ENCODE measurements around the gene FOXL2. TPM values are rescaled to one million over a fixed set of nuclear protein-coding genes. Genes with fewer than 3 reads are reported as not detected.
A peak's percentile ranks its signal among the peaks of the same experiment; 100 is the strongest.

Gene FOXL2
- total and polyA plus RNA-seq, 2 of the 13 experiments (the other 11 are each of a cell fraction or from before 2014, with no cell fraction given): not detected

DNA sequence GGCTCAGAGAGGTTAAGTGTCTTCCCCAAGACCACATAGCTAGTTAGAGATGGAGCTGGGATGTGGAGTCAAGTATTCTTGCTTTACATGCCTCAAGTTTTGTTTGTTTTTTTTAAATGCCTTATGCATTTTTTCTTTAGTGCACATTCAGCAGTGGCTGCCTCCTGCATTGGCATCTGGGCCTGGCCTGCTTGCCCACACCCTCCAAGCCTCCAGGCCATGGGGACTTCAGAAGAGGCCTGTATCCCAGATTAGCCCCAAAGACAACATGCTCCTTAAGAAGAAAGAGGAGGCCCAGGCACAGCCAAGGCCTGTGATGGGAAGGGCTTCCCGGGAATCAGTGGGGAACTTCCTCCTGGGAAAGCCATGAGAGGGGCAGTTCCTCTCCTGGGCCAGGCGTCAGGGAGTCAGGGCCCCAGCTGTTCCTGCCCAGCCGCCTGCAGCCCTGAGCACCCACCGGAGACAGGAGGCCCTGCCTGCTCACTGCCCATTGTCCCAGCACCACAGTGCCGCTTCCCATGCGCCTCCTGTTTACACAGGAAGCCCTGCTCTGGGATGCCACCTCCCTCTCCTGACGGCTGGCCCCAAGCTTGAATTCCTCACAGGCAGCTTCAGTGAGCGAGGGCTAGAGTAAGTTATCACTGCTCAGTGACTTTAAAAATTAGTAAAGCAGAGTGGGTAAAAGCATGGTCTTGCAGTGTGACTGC is 16.1 kb upstream of the FOXL2 start:
- no peak overlapping the region for H3K4me3 ChIP-seq (replicated peaks in 1 of 3; ENCODE audit: insufficient read depth in 1 of 3, low read depth in 2 of 3, low read length in 3 of 3)
- TF ChIP-seq ZNF460 (CRISPR knock-in tag; IDR thresholded peaks at IDR 0.05; ENCODE audit: borderline replicate concordance): no peak
- TF ChIP-seq, protein P1, sequence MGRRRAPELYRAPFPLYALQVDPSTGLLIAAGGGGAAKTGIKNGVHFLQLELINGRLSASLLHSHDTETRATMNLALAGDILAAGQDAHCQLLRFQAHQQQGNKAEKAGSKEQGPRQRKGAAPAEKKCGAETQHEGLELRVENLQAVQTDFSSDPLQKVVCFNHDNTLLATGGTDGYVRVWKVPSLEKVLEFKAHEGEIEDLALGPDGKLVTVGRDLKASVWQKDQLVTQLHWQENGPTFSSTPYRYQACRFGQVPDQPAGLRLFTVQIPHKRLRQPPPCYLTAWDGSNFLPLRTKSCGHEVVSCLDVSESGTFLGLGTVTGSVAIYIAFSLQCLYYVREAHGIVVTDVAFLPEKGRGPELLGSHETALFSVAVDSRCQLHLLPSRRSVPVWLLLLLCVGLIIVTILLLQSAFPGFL (CRISPR knock-in tag; IDR thresholded peaks at IDR 0.05): no peak
- TF ChIP-seq ZNF549 (CRISPR knock-in tag; IDR thresholded peaks at IDR 0.05): no peak
- no peak for TF ChIP-seq CREM (IDR thresholded peaks at IDR 0.05)
- no peak for TF ChIP-seq CREM (CRISPR knock-in tag; IDR thresholded peaks at IDR 0.05)
- TF ChIP-seq FOXA1 (IDR thresholded peaks at IDR 0.05): no peak
- TF ChIP-seq FOXA1 (CRISPR knock-in tag; IDR thresholded peaks at IDR 0.05): peak; percentile 79
- TF ChIP-seq PHF21A (CRISPR knock-in tag; IDR thresholded peaks at IDR 0.05): 0 out of 2 replicates have a peak, but pooled peaks have one; percentile 28
- TF ChIP-seq ISX (CRISPR knock-in tag; conservative IDR thresholded peaks at IDR 0.05): no peak
- TF ChIP-seq, protein P2, sequence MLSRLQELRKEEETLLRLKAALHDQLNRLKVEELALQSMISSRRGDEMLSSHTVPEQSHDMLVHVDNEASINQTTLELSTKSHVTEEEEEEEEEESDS (CRISPR knock-in tag; IDR thresholded peaks at IDR 0.05; ENCODE audit: borderline replicate concordance): no peak
- TF ChIP-seq, protein P3, sequence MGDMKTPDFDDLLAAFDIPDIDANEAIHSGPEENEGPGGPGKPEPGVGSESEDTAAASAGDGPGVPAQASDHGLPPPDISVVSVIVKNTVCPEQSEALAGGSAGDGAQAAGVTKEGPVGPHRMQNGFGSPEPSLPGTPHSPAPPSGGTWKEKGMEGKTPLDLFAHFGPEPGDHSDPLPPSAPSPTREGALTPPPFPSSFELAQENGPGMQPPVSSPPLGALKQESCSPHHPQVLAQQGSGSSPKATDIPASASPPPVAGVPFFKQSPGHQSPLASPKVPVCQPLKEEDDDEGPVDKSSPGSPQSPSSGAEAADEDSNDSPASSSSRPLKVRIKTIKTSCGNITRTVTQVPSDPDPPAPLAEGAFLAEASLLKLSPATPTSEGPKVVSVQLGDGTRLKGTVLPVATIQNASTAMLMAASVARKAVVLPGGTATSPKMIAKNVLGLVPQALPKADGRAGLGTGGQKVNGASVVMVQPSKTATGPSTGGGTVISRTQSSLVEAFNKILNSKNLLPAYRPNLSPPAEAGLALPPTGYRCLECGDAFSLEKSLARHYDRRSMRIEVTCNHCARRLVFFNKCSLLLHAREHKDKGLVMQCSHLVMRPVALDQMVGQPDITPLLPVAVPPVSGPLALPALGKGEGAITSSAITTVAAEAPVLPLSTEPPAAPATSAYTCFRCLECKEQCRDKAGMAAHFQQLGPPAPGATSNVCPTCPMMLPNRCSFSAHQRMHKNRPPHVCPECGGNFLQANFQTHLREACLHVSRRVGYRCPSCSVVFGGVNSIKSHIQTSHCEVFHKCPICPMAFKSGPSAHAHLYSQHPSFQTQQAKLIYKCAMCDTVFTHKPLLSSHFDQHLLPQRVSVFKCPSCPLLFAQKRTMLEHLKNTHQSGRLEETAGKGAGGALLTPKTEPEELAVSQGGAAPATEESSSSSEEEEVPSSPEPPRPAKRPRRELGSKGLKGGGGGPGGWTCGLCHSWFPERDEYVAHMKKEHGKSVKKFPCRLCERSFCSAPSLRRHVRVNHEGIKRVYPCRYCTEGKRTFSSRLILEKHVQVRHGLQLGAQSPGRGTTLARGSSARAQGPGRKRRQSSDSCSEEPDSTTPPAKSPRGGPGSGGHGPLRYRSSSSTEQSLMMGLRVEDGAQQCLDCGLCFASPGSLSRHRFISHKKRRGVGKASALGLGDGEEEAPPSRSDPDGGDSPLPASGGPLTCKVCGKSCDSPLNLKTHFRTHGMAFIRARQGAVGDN (CRISPR knock-in tag; IDR thresholded peaks at IDR 0.05): 0 out of 2 replicates have a peak, but pooled peaks have one; percentile 25
- TF ChIP-seq FOXA3 (CRISPR knock-in tag; IDR thresholded peaks at IDR 0.05): peak; percentile 52; the same call in 1 of the 2 replicates
- no peak for TF ChIP-seq KDM1A (CRISPR knock-in tag; IDR thresholded peaks at IDR 0.05)
- no peak for TF ChIP-seq ZNF790 (CRISPR knock-in tag; IDR thresholded peaks at IDR 0.05; ENCODE audit: borderline replicate concordance)
- TF ChIP-seq, protein P4, sequence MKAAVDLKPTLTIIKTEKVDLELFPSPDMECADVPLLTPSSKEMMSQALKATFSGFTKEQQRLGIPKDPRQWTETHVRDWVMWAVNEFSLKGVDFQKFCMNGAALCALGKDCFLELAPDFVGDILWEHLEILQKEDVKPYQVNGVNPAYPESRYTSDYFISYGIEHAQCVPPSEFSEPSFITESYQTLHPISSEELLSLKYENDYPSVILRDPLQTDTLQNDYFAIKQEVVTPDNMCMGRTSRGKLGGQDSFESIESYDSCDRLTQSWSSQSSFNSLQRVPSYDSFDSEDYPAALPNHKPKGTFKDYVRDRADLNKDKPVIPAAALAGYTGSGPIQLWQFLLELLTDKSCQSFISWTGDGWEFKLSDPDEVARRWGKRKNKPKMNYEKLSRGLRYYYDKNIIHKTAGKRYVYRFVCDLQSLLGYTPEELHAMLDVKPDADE (CRISPR knock-in tag; IDR thresholded peaks at IDR 0.05): no peak
- ATAC-seq: peak; percentile 72
- FAIRE-seq: no peak
- H3K9ac ChIP-seq (ENCODE audit: insufficient read depth, low read depth, low read length): no peak overlapping the region
- no peak overlapping the region for H2AFZ ChIP-seq (ENCODE audit: low read length)
- H4K20me1 ChIP-seq (ENCODE audit: insufficient read depth, low read length): no peaks in the 10 kb centered on the region
- BruUV-seq (replicated peaks): no TSS peak
- H3K4me2 ChIP-seq (ENCODE audit: low read depth, low read length): no peak overlapping the region
- in situ Hi-C loops (cut with HindIII; ENCODE audit: extremely low pct_ligation_motif_present, low pct_unique_long_range_greater_than_20kb) (no loop called here), intact Hi-C loops (cut with micrococcal nuclease; ENCODE audit: unreplicated experiment) (no loop called here)
- DNase-seq (ENCODE audit: low spot score): peak; percentile 26
- H3K4me1 ChIP-seq (ENCODE audit: insufficient read depth, low read length): 0 out of 2 replicates have a peak, but pooled peaks cover 12% of the 10 kb centered on the region
- no peaks in the 10 kb centered on the region for H3K9me3 ChIP-seq (ENCODE audit: low read length)
- WGBS (ENCODE audit: low lambda C conversion rate): 13% methylated on average over 3 of the region's 8 CpGs
- CTCF ChIA-PET (ENCODE audit: low intra/inter-chr PET ratio, low total read pairs): no interaction called here
- no peaks in the 10 kb centered on the region for H3K36me3 ChIP-seq (replicated peaks in 1 of 2; ENCODE audit: control insufficient read depth in 1 of 2, insufficient read depth in 2 of 2, low read length in 2 of 2)
- POLR2A ChIA-PET: no interaction called here
- no peaks in the 10 kb centered on the region for H3K79me2 ChIP-seq (ENCODE audit: insufficient read depth, low read length)
- H3K27ac ChIP-seq (ENCODE audit: extremely low read length, insufficient read depth, low read length): no peak overlapping the region
- peaks cover 2 to 38% of the 10 kb centered on the region in 2 experiments; a peak in 4 of 5 replicates for H3K27me3 ChIP-seq (ENCODE audit: control insufficient read depth in 1 of 2, insufficient read depth in 2 of 2, low read length in 2 of 2)
